Measurements from ENCODE around the gene USP34.

- TF ChIP-seq CTCF (IDR thresholded peaks at IDR 0.05; ENCODE audit: insufficient read depth, low read length, poor library complexity, severe bottlenecking) (no peak), EZH2phosphoT487 (conservative IDR thresholded peaks at IDR 0.05; ENCODE audit: low read length) (no peak)
These were observed 113.2 kb downstream of the USP34 start for GRCh38 chr2:61357681-61358080.

Measured in SU-DHL-6 (cell line).